Stimulated activated CD4-positive, alpha-beta T cell treated with anti-CD3 and anti-CD28 coated beads, Interleukin-1b, Interleukin-23, amount 100 ng/mL, for 24 hours (primary cell): ENCODE measurements around the gene SIX3.

ENCODE experiments used
- DNase-seq, 4 experiments: peaks; one replicate each; pipeline ENCODE4 v3.0.0-alpha.2; 2020; ENCODE audit warnings: low read depth in 4 of 4, low spot score in 1 of 4

The SIX3 gene

DNA sequence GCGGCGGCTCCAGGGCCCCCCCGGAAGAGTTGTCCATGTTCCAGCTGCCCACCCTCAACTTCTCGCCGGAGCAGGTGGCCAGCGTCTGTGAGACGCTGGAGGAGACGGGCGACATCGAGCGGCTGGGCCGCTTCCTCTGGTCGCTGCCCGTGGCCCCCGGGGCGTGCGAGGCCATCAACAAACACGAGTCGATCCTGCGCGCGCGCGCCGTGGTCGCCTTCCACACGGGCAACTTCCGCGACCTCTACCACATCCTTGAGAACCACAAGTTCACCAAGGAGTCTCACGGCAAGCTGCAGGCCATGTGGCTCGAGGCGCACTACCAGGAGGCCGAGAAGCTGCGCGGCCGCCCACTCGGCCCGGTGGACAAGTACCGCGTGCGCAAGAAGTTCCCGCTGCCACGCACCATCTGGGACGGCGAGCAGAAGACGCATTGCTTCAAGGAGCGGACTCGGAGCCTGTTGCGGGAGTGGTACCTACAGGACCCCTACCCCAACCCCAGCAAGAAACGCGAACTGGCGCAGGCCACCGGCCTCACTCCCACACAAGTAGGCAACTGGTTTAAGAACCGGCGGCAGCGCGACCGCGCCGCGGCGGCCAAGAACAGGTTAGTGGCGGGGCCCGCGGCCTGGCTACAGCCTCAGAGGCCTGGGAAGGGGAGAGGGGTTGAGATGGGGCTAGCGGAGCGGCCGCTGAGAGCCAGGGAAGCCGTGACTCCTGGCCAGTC lies 965 bp downstream of the SIX3 start:
- no peak for DNase-seq

- DNase-seq, result no peak
Observed at GRCh38 chr2:44943031-44943692, 1.7 kb downstream of the SIX3 start.

GRCh38 chr2:44943693-44944101 lies 2.2 kb downstream of the SIX3 start:
- DNase-seq, result no peak

- DNase-seq, result no peak
Observed at GRCh38 chr2:44944102-44944951, 2.8 kb downstream of the SIX3 start.

GRCh38 chr2:44944952-44945612 lies 3.6 kb downstream of the SIX3 start:
- no peak for DNase-seq

GRCh38 chr2:44945676-44946371 lies 4.3 kb downstream of the SIX3 start:
- DNase-seq, result no peak

- DNase-seq, result no peak
Observed at GRCh38 chr2:44946372-44947027, 5.0 kb downstream of the SIX3 start.

DNA sequence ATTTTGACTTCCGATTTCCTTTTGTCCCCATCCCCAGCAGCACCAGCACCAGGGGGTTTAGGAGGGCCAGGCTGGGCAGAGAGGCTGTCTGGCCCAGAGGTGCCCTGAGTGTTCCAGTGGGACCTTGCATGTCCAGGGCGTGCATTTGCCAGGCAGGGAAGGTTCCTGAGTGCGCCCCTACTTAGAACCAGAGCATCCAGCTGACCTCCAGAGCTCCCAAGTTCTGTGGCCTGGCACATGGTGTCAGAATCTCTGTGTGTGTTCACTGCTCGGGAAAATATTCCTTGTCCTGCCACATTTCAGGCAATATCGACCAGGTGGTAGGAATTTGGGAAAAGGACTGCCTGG lies 5.5 kb downstream of the SIX3 start:
- no peak for DNase-seq

- DNase-seq, result no peak
Observed at GRCh38 chr2:44948565-44949328, 7.2 kb downstream of the SIX3 start.

DNA sequence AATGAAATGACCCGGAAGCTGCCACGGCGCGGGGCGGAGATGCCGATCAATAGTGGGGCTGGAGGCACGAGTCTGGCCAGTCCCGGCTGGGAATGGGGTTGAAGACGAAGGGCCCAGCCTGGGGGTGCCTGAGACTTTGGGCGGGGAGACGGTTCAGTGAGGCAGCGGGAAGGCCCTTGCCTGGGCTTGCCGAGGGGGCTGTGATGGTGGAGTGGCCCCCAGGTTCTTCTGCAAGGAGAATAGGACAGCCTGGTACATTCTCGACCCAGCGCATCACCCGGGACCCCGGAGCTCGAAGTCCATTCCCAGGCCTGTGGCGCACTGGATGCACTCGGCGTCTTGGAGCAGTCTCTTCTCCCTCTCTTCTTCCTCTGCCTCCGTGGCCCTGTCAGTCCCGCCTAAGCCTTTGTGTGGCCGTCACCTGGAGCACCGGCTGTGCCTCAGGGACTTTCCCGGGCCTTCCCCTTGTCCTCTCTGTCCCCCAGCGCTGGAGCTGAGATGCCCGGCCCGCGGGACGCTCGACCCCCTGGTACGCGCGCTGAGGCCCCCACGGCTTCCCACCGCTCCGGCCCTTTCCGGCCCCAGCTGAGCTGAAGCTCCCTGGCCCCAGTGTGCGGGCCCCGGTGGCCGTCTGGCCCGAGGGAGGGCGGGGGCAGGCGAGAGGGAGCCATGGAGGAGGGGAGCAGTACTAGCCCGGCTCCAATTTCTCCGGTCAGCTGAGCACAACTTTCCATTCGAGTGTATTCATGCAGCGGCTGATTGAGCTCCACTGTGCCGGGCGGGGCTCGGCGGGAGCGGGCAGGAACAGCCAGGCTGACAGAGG lies 8.0 kb downstream of the SIX3 start:
- DNase-seq, result no peak

DNA sequence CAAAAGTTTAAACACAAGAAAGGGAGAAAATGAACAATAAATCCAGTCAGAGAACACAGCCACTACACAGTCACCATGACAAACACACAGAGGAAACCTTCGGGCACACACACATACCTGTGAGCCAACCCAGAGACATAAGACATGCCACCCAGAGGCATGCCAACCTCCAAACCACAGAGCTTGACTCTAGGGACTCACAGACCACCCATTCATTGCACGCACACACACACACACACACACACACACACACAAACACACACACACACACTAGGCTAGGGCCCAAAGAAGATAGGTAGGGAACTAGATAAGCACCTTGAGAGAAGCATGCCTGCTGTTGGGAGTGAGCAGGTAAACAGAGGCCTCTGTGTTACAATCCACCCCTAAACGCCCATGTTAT lies 9.1 kb downstream of the SIX3 start:
- no peak for DNase-seq

GRCh38 chr2:44951124-44951523 lies 9.6 kb downstream of the SIX3 start:
- DNase-seq, result no peak

GRCh38 chr2:44951714-44952113 lies 10.2 kb downstream of the SIX3 start:
- no peak for DNase-seq

DNA sequence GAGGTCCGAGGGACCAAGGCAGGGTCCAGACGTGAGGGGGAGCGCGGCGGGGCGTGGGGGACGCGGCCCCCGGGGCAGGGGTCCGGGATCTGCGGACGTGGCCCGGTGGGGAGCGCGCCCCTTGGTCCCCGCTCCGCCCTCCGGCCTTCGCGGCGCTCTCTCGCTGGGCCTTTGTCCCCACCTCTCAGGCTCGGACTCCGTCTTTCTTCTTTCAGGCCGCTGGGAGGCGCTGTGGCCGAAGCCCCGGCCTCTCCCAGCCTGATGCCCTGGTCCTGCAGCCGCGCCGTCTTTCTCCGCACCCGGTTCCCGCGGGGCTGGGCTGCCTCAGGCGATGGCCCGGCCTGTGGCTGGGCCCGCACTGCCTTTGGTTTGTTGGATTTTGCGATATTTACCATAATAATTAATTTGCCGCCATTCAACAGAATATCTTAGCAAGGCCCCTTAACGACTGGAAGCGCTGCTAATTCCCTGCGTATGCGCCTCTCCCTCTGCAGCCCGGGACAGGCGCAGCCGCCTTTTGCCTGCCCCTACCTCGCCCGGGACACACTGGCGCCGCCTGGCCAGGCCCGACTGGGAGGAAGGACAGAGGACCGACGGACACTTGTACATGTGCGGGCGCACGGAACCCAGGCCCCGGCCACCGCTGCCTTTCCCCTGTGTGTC lies 10.8 kb downstream of the SIX3 start:
- peak in 1 of 4 experiments; percentile 30 for DNase-seq

GRCh38 chr2:44952806-44953498 lies 11.4 kb downstream of the SIX3 start:
- DNase-seq, result no peak

GRCh38 chr2:44953499-44953883 lies 12.0 kb downstream of the SIX3 start:
- no peak for DNase-seq

- no peak for DNase-seq
Observed at GRCh38 chr2:44954447-44954888, 13.0 kb downstream of the SIX3 start.
